GM10266 (cell line): ENCODE results near the gene FOXF1.

ENCODE experiments used
- DNase-seq: peaks from one replicate; pipeline ENCODE4 v3.0.0; 2012; ENCODE audit errors: extremely low spot score
- CTCF ChIP-seq: IDR thresholded peaks from 2 replicates; pipeline ENCODE4 v1.5.1; 2012; ENCODE audit warnings: mild to moderate bottlenecking, low read depth; ENCODE audit not compliant: control insufficient read depth, insufficient read depth; ENCODE audit errors: missing control alignments

Gene FOXF1

GRCh38 chr16:86519649-86520316, 9.5 kb downstream of the FOXF1 start:
- peak; percentile 96 for TF ChIP-seq CTCF
- DNase-seq = peak; percentile 81

GRCh38 chr16:86520317-86521210, 10.2 kb downstream of the FOXF1 start:
- DNase-seq = no peak
- no peak for TF ChIP-seq CTCF

GRCh38 chr16:86521236-86522197, 11.2 kb downstream of the FOXF1 start:
- no peak for DNase-seq

GRCh38 chr16:86522634-86523033, 12.3 kb downstream of the FOXF1 start:
- DNase-seq = no peak
- TF ChIP-seq CTCF = no peak

More at GRCh38 chr16:86521236-86522197, 11.2 kb downstream of the FOXF1 start:
- no peak for TF ChIP-seq CTCF

GRCh38 chr16:86523166-86523740, 12.9 kb downstream of the FOXF1 start:
- no peak for DNase-seq
- TF ChIP-seq CTCF = no peak

GRCh38 chr16:86524029-86524428, 13.7 kb downstream of the FOXF1 start:
- TF ChIP-seq CTCF = no peak
- DNase-seq = no peak
